Sigmoid colon (tissue), 7 donors: Measurements from ENCODE around the gene ENOSF1. TPM values are rescaled to one million over a fixed set of nuclear protein-coding genes. Genes with fewer than 3 reads are reported as not detected.

ENCODE experiments used
- DNase-seq: peaks from one replicate; pipeline ENCODE4 v3.0.0-alpha.2; 2019
- H3K27ac ChIP-seq, 4 donors: fragments of 200-600 bp; sonication (generic); one replicate each; pipeline ENCODE4 v1.5.1; 2016 to 2019; ENCODE audit warnings: mild to moderate bottlenecking in 1 of 4
- H3K27me3 ChIP-seq, 3 donors: fragments of 200-600 bp; sonication (generic); one replicate each; pipeline ENCODE4 v1.5.1; 2019; ENCODE audit warnings: mild to moderate bottlenecking in 1 of 3
- H3K36me3 ChIP-seq, 4 donors: fragments of 200-600 bp; sonication (generic); one replicate each; pipeline ENCODE4 v1.5.1; 2016 to 2019
- H3K4me1 ChIP-seq, 4 donors: fragments of 200-600 bp; sonication (generic); one replicate each; pipeline ENCODE4 v1.5.1; 2017 to 2019
- H3K4me3 ChIP-seq, 4 donors: fragments of 200-600 bp; sonication (generic); one replicate each; pipeline ENCODE4 v1.5.1; 2017 to 2019; ENCODE audit warnings: mild to moderate bottlenecking in 2 of 4, moderate library complexity in 1 of 4
- H3K9me3 ChIP-seq, 4 donors: fragments of 200-600 bp in 3 of 4; sonication (generic) in 3 of 4; one replicate each; pipeline versions ENCODE4 v1.5.1 to v1.6.1; 2013 to 2019
- EP300 ChIP-seq, 4 donors: sonication (generic); formaldehyde crosslinking; IDR thresholded peaks; one replicate each; pipeline ENCODE4 v1.6.1; 2017; ENCODE audit warnings: antibody characterized with exemption in 4 of 4
- POLR2A ChIP-seq, 2 donors: fragments of 450-650 bp; IDR thresholded peaks; one replicate each; pipeline ENCODE4 v1.6.1; 2016; ENCODE audit warnings: antibody characterized with exemption in 2 of 2, mild to moderate bottlenecking in 2 of 2, moderate library complexity in 2 of 2
- POLR2AphosphoS5 ChIP-seq, 4 donors: sonication (generic); formaldehyde crosslinking; IDR thresholded peaks; one replicate each; pipeline ENCODE4 v1.6.1; 2017; ENCODE audit warnings: antibody characterized with exemption in 4 of 4
- WGBS, 2 donors: extraction: QIAGEN DNeasy Blood & Tissue Kit; methylation state at CpG; one replicate each; pipeline ENCODE4 v1.1.7; 2013; 5-methylcytosine and 5-hydroxymethylcytosine counted together
- intact Hi-C: fragments of 100-400 bp; cut with DNase I; formaldehyde crosslinking; loops from one replicate; pipeline ENCODE4 v1.15.1; 2023
- polyA plus RNA-seq, 3 donors: library from polyadenylated mRNA; stranded (reverse); fragments of 200-250 nt; gene quantifications; one replicate each; pipeline ENCODE4 v1.2.3, GENCODE V29; 2013
- total RNA-seq, 4 donors: library from RNA; depleted of rRNA; stranded (reverse); fragments of >200 nt; gene quantifications; one replicate each; pipeline ENCODE4 v1.1.0, GENCODE V29; 2016
- TF ChIP-seq, protein P1 (sequence below), 4 experiments: fragments of 450-650 bp in 3 of 4; fragments of 200-600 bp in 1 of 4; IDR thresholded peaks; one replicate each; pipeline ENCODE4 v1.5.1; 2016 to 2019; ENCODE audit warnings: antibody characterized with exemption in 4 of 4, mild to moderate bottlenecking in 3 of 4, moderate library complexity in 2 of 4
- donor health status: healthy with polysubstance abuse.
- donor health status: Bipolar disorder and iron deficiency.
- donor health status: healthy.

ENOSF1 gene
- total and polyA plus RNA-seq, 7 donors = 16.8 to 56.9 (median 43.6) TPM

DNA sequence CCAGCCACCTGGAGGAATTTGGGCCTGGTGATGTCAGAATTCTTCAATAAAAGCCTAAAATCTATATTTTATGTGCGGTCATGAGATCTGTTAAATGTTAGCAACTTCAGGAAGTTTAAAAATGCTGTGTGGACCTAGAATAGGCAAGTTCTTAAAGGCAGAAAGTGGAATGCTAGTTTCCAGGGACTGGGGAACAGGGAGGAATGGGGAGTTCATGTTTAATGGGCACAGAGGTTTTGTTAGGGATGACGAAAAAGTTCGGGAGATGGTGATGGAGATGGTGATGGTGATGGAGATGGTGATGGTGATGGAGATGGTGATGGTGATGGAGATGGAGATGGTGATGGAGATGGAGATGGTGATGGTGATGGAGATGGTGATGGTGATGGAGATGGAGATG is 45.8 kb downstream of the ENOSF1 start:
- Histone ChIP-seq H3K4me3 (no peak overlapping the region), H3K9me3 (no peaks in the 10 kb centered on the region), H3K27me3 (no peaks in the 10 kb centered on the region), H3K36me3 (no peaks in the 10 kb centered on the region), H3K4me1 (no peaks in the 10 kb centered on the region), H3K27ac (no peak overlapping the region)
- intact Hi-C loops = no loop called here
- no peak for TF ChIP-seq EP300 (IDR thresholded peaks at IDR 0.05)
- TF ChIP-seq, protein P1, sequence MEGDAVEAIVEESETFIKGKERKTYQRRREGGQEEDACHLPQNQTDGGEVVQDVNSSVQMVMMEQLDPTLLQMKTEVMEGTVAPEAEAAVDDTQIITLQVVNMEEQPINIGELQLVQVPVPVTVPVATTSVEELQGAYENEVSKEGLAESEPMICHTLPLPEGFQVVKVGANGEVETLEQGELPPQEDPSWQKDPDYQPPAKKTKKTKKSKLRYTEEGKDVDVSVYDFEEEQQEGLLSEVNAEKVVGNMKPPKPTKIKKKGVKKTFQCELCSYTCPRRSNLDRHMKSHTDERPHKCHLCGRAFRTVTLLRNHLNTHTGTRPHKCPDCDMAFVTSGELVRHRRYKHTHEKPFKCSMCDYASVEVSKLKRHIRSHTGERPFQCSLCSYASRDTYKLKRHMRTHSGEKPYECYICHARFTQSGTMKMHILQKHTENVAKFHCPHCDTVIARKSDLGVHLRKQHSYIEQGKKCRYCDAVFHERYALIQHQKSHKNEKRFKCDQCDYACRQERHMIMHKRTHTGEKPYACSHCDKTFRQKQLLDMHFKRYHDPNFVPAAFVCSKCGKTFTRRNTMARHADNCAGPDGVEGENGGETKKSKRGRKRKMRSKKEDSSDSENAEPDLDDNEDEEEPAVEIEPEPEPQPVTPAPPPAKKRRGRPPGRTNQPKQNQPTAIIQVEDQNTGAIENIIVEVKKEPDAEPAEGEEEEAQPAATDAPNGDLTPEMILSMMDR (IDR thresholded peaks at IDR 0.05) = no peak
- no peak for TF ChIP-seq POLR2A (IDR thresholded peaks at IDR 0.05)
- TF ChIP-seq POLR2AphosphoS5 (IDR thresholded peaks at IDR 0.05) = no peak
- no peak for DNase-seq
- WGBS, 2 donors = 96 to 97% methylated on average over 3 of the region's 3 CpGs

GRCh38 chr18:666177-666576 is 46.3 kb downstream of the ENOSF1 start:
- Histone ChIP-seq H3K4me3 (no peak overlapping the region), H3K4me1 (no peaks in the 10 kb centered on the region), H3K27me3 (no peaks in the 10 kb centered on the region), H3K9me3 (no peaks in the 10 kb centered on the region), H3K27ac (no peak overlapping the region), H3K36me3 (no peaks in the 10 kb centered on the region)
- no peak for TF ChIP-seq POLR2A (IDR thresholded peaks at IDR 0.05)
- TF ChIP-seq POLR2AphosphoS5 (IDR thresholded peaks at IDR 0.05) = peak in 1 of 4 donors; percentile 6
- intact Hi-C loops = no loop called here
- DNase-seq = no peak
- whole genome bisulfite sequencing, 2 donors = 89 to 98% methylated on average over 8 of the region's 8 CpGs

DNA sequence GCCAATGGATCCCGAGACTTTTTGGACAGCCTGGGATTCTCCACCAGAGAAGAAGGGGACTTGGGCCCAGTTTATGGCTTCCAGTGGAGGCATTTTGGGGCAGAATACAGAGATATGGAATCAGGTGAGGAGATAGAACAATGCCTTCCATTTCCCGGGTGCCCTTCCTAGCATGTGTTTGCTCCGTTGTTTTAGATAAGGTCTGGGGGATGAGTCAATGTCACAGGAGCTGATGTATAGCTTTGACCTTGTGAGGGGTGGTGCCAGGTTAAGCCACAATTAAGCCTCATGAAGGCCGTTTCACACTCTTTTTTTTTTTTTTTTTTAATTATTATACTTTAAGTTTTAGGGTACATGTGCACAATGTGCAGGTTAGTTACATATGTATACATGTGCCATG is 50.2 kb downstream of the ENOSF1 start:
- peaks cover 0 to 16% (median 14%) of the 10 kb centered on the region in 4 donors for H3K4me1 ChIP-seq
- no peak overlapping the region for H3K27ac ChIP-seq
- no peak for DNase-seq
- H3K36me3 ChIP-seq = no peaks in the 10 kb centered on the region
- H3K27me3 ChIP-seq = peaks cover 0 to 33% (median 18%) of the 10 kb centered on the region in 3 donors
- intact Hi-C loops = no loop called here
- TF ChIP-seq POLR2AphosphoS5 (IDR thresholded peaks at IDR 0.05) = no peak
- no peak for TF ChIP-seq POLR2A (IDR thresholded peaks at IDR 0.05)
- TF ChIP-seq, protein P1 (IDR thresholded peaks at IDR 0.05) = no peak
- H3K9me3 ChIP-seq = no peaks in the 10 kb centered on the region
- WGBS, 2 donors = 95 to 96% methylated on average over 4 of the region's 4 CpGs
- no peak overlapping the region for H3K4me3 ChIP-seq

DNA sequence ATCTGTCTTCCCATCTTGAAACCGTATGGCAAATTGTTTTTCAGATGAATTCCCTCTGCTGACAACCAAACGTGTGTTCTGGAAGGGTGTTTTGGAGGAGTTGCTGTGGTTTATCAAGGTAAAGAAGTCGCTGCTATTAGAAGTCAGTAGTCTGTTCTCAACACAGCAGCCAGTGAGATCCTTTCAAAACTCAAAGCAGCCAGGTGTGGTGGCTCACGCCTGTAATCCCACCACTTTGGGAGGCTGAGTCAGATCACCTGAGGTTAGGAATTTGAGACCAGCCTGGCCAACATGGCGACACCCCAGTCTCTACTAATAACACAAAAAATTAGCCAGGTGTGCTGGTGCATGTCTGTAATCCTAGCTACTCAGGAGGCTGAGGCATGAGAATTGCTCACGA is 52.8 kb downstream of the ENOSF1 start:
- H3K9me3 ChIP-seq = no peaks in the 10 kb centered on the region
- H3K27me3 ChIP-seq = peaks cover 0 to 49% (median 24%) of the 10 kb centered on the region in 3 donors
- H3K27ac ChIP-seq = no peak overlapping the region
- TF ChIP-seq EP300 (IDR thresholded peaks at IDR 0.05) = no peak
- TF ChIP-seq POLR2AphosphoS5 (IDR thresholded peaks at IDR 0.05) = no peak
- TF ChIP-seq, protein P1 (IDR thresholded peaks at IDR 0.05) = no peak
- TF ChIP-seq POLR2A (IDR thresholded peaks at IDR 0.05) = no peak
- no peak for DNase-seq
- no peak overlapping the region for H3K4me3 ChIP-seq
- intact Hi-C loops = loop anchor here (5.0 kb wide), 1 partner anchor 53 kb away; the partner anchor contains the start of gene ENOSF1
- 92 to 95% methylated on average over 6 of the region's 6 CpGs for WGBS, 2 donors
- no peaks in the 10 kb centered on the region for H3K36me3 ChIP-seq
- peaks cover 0 to 19% (median 17%) of the 10 kb centered on the region in 4 donors for H3K4me1 ChIP-seq

DNA sequence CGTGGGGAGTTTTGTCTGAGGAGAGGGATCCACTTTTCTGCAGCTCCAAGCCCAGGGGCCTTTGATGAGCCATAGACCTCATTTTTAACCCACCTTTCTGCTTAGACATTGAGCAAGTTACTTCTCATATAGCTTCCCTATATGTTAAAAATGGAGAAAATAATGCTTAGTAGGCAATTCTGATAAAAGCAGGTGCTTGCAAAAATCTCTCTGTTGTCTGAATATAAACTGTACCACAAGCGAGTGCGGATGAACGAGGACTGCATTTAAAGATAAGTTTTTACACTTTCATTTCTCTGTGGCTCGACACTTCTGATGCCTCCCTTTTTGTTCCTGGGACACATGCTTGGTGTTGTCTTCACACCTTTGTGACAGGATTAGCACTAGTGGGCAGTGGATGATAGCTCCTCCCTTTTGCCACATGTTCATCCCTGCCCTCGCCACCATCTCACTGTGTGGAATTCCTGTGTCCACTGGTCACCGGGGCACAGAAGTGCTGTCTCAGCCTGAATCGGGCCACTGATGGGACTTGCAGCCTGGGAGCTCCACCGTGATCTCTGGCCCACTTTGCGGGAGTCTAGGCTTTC is 53.4 kb downstream of the ENOSF1 start:
- DNase-seq = no peak
- Histone ChIP-seq H3K4me3 (peak overlapping the region in 2 of 4 donors; percentile 48 to 79), H3K4me1 (peaks cover 0 to 19% (median 17%) of the 10 kb centered on the region in 4 donors), H3K27me3 (peaks cover 0 to 52% (median 24%) of the 10 kb centered on the region in 3 donors), H3K27ac (no peak overlapping the region), H3K9me3 (no peaks in the 10 kb centered on the region), H3K36me3 (no peaks in the 10 kb centered on the region)
- intact Hi-C loops = loop anchor here (5.0 kb wide), 1 partner anchor 53 kb away; the partner anchor contains the start of gene ENOSF1
- 83 to 84% methylated on average over 10 of the region's 10 CpGs for WGBS, 2 donors
- TF ChIP-seq POLR2A (IDR thresholded peaks at IDR 0.05) (no peak), POLR2AphosphoS5 (IDR thresholded peaks at IDR 0.05) (no peak), EP300 (IDR thresholded peaks at IDR 0.05) (no peak)
- TF ChIP-seq, protein P1 (IDR thresholded peaks at IDR 0.05) = no peak
